Left lung (tissue), 10 donors: ENCODE measurements around the gene TNK1. TPM values are rescaled to one million over a fixed set of nuclear protein-coding genes. Genes with fewer than 3 reads are reported as not detected.

Experiments used
- ATAC-seq: fragments of 200-7000 bp; cut with Tn5 transposase; one replicate; pipeline ENCODE4 v1.9.1; 2020; ENCODE audit warnings: moderate library complexity
- DNase-seq, 4 donors: peaks; one replicate each; pipeline ENCODE4 v3.0.0-alpha.2; 2013 to 2020
- H3K27ac ChIP-seq, 2 donors: fragments of 200-600 bp; sonication (generic) in 1 of 2; one replicate each; pipeline versions ENCODE4 v1.5.0 to v1.8.0; 2020 to 2021
- H3K27me3 ChIP-seq, 2 donors: fragments of 200-600 bp; sonication (generic) in 1 of 2; one replicate each; pipeline versions ENCODE4 v1.5.0 to v1.8.0; 2020 to 2021
- H3K36me3 ChIP-seq, 2 donors: fragments of 200-600 bp; sonication (generic) in 1 of 2; one replicate each; pipeline versions ENCODE4 v1.5.0 to v1.8.0; 2020 to 2021
- H3K4me1 ChIP-seq, 2 donors: fragments of 200-600 bp; one replicate each; pipeline ENCODE4 v1.8.0; 2021
- H3K4me3 ChIP-seq, 2 donors: fragments of 200-600 bp; sonication (generic) in 1 of 2; one replicate each; pipeline versions ENCODE4 v1.5.0 to v1.8.0; 2020 to 2021; ENCODE audit warnings: mild to moderate bottlenecking in 1 of 2
- H3K9me3 ChIP-seq, 2 donors: fragments of 200-600 bp; sonication (generic) in 1 of 2; one replicate each; pipeline versions ENCODE4 v1.5.0 to v1.8.0; 2020 to 2021
- intact Hi-C, 2 donors: fragments of 100-400 bp; cut with DNase I; formaldehyde crosslinking; loops; one replicate each; pipeline versions ENCODE4 v1.11.2 to v1.14.2; 2022
- polyA plus RNA-seq, 6 donors: library from polyadenylated mRNA; unstranded; fragments of 120-200 nt; gene quantifications; one replicate each; pipeline ENCODE4 v1.2.1, GENCODE V29; 2013; ENCODE audit not compliant: insufficient read length in 6 of 6
- total RNA-seq, 2 donors: library from RNA; stranded (reverse); fragmentation: NEBNext Ultra II Directional; extraction: Animal tissue kit (Norgen Biotek cat#: 25700); gene quantifications; one replicate each; pipeline ENCODE4 v1.2.1, GENCODE V29; 2021
- TF ChIP-seq, protein P1 (sequence below), 2 donors: fragments of 200-600 bp; sonication (generic) in 1 of 2; IDR thresholded peaks; one replicate each; pipeline versions ENCODE4 v1.5.0 to v1.8.0; 2021; ENCODE audit warnings: antibody characterized with exemption in 2 of 2
- donor health status: DM: no; HTN: yes; CAD: no.
- donor health status: DM: no; HTN: no; CAD: no.

TNK1 gene
- total and polyA plus RNA-seq, 8 donors, result 5.3 to 8.7 (median 6.3) TPM

DNA sequence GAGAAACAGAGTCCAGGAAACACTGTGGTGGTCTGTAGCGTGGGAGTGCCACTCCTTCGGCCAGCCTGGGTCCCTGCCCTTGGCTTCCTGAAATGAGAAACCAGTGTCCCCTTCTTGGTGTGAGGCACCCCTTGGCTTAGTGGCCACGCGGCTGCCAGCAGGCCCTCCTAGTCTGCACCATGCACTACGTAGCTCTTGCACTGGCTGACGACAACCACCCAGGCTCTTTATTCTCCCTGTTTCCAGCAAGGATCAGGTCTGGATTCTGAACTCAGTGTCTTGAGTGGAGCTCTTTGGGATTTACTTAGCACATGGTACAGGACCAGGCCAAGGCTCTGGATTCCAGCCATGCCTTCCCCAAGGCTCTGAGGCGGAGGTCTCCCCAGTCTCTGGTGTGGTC is 46.7 kb downstream of the TNK1 start:
- DNase-seq, result no peak
- no peaks in the 10 kb centered on the region for H3K4me1 ChIP-seq
- intact Hi-C loops, result no loop called here
- H3K4me3 ChIP-seq, result no peak overlapping the region
- H3K27me3 ChIP-seq, result no peaks in the 10 kb centered on the region
- no peak overlapping the region for H3K27ac ChIP-seq
- ATAC-seq, result no peak
- no peaks in the 10 kb centered on the region for H3K36me3 ChIP-seq
- H3K9me3 ChIP-seq, result no peaks in the 10 kb centered on the region
- TF ChIP-seq, protein P1, sequence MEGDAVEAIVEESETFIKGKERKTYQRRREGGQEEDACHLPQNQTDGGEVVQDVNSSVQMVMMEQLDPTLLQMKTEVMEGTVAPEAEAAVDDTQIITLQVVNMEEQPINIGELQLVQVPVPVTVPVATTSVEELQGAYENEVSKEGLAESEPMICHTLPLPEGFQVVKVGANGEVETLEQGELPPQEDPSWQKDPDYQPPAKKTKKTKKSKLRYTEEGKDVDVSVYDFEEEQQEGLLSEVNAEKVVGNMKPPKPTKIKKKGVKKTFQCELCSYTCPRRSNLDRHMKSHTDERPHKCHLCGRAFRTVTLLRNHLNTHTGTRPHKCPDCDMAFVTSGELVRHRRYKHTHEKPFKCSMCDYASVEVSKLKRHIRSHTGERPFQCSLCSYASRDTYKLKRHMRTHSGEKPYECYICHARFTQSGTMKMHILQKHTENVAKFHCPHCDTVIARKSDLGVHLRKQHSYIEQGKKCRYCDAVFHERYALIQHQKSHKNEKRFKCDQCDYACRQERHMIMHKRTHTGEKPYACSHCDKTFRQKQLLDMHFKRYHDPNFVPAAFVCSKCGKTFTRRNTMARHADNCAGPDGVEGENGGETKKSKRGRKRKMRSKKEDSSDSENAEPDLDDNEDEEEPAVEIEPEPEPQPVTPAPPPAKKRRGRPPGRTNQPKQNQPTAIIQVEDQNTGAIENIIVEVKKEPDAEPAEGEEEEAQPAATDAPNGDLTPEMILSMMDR (IDR thresholded peaks at IDR 0.05), result no peak

DNA sequence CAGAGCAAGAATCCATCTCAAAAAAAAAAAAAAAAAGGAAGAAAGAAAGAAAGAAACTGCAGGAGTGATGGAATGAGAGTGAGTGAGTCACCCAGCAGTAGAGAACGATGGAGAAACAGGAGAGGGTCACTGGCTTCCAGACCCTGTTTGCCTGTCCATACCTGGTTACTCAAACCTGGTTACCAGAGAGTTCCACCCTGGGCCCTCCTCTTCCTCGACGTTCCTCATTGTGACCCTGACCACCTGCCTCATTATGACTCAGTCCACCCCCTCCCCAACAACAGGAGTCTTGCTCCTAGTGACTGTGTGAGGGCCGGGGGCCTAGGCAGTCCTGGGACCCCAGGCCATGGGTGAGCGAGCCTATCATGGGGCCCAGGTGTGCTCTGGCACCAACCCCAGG is 47.7 kb downstream of the TNK1 start, which contains the start of gene SPEM3:
SPEM3 (plus strand) TSS at position 301 of the 400 bp plus-strand sequence; CDS start at position 347, 46 bp downstream.
- intact Hi-C loops, result no loop called here
- Histone ChIP-seq H3K27ac (no peak within 1 kb of the TSS), H3K4me3 (no peak within 1 kb of the TSS)

DNA sequence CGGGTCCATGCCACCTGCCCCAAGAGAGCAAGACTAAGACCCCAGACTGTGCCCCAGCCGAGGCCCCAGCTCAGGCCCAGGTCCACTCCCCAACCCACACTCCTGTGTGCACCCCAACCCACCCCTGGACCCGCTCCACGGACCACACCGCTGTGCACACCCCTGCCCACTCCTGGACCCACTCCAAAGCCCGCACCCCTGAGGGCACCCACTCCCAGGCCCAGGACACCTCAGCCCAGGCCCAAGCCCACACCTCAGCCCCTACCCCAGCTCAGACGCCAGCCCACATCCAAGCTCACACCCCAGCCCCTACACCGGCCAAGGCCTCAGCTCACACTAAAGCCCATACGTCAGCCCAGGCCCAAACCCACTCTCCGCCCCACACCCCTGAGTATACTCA is 48.8 kb downstream of the TNK1 start:
- Histone ChIP-seq H3K9me3 (no peaks in the 10 kb centered on the region), H3K36me3 (no peaks in the 10 kb centered on the region), H3K27me3 (no peaks in the 10 kb centered on the region), H3K27ac (no peak overlapping the region), H3K4me1 (peaks cover 0 to 2% of the 10 kb centered on the region in 2 donors), H3K4me3 (no peak overlapping the region)
- DNase-seq, result peak in 1 of 4 donors; percentile 74
- intact Hi-C loops, result loop anchor here in 1 of 2 donors (10.0 kb wide), 1 partner anchor 75 kb away; the partner anchor contains the start of genes KCTD11 and TMEM95
- TF ChIP-seq, protein P1 (IDR thresholded peaks at IDR 0.05), result no peak
- no peak for ATAC-seq

More for the DNA sequence above, 47.7 kb downstream of the TNK1 start, which contains the start of gene SPEM3:
- H3K36me3 ChIP-seq, result no peaks in the 10 kb centered on the region
- DNase-seq (no peak), ATAC-seq (no peak)
- H3K9me3 ChIP-seq, result no peaks in the 10 kb centered on the region
- TF ChIP-seq, protein P1 (IDR thresholded peaks at IDR 0.05), result no peak
- H3K27me3 ChIP-seq, result no peaks in the 10 kb centered on the region
- H3K4me1 ChIP-seq, result no peaks in the 10 kb centered on the region

DNA sequence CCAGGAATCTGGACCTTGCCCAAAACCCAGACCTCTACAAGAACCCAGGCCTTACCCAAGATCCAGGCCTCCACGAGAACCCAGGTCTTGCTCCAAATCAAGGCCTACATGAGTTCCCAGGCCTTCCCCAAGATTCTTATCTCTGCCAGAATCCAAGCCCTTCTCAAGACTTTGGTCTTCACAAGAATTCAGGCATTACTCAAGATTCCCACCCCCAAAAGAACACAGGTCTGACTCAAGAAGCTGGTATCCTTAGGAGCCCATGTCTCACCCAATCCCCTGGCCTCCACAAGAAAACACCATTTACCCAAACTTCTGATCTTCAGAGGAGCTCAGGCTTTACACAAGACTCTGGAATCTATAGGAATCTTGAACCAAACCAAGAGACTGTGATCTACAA is 50.3 kb downstream of the TNK1 start:
- intact Hi-C loops, result loop anchor here in 1 of 2 donors (10.0 kb wide), 1 partner anchor 76 kb away; the partner anchor contains the start of genes KCTD11 and TMEM95
- peaks cover 1 to 13% of the 10 kb centered on the region in 2 donors for H3K4me1 ChIP-seq
- no peaks in the 10 kb centered on the region for H3K27me3 ChIP-seq
- DNase-seq, result no peak
- no peak for ATAC-seq
- no peak overlapping the region for H3K4me3 ChIP-seq
- no peak overlapping the region for H3K27ac ChIP-seq
- TF ChIP-seq, protein P1 (IDR thresholded peaks at IDR 0.05), result no peak
- H3K9me3 ChIP-seq, result no peaks in the 10 kb centered on the region
- H3K36me3 ChIP-seq, result no peaks in the 10 kb centered on the region

DNA sequence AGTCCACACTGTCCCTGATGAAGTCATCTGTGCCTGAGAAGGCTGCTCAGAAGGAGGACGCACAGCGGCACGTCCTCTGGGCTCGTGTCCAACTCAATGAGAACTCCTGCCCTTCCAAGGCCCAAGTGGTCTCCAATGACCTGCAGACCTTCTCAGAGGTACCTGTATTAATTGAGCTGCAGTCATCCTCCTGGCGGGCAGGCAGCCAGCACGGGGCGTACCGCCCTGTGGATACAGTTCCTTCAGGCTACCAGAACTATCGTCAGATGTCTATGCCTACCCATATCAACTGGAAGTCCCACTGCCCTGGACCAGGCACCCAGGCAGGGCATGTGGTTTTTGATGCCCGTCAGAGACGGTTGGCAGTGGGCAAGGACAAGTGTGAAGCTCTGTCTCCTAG is 51.4 kb downstream of the TNK1 start:
- Histone ChIP-seq H3K36me3 (no peaks in the 10 kb centered on the region), H3K27ac (no peak overlapping the region), H3K4me1 (peaks cover 10 to 23% of the 10 kb centered on the region in 2 donors), H3K27me3 (no peaks in the 10 kb centered on the region), H3K9me3 (no peaks in the 10 kb centered on the region), H3K4me3 (no peak overlapping the region)
- intact Hi-C loops, result loop anchor here in 1 of 2 donors (10.0 kb wide), 1 partner anchor 77 kb away; the partner anchor contains the start of genes KCTD11 and TMEM95
- ATAC-seq, result no peak
- peak in 1 of 4 donors; percentile 40 for DNase-seq
- TF ChIP-seq, protein P1 (IDR thresholded peaks at IDR 0.05), result no peak
